AG09309 (cell line): ENCODE data around the gene BABAM1.

Source experiments
- DNase-seq: peaks from one replicate; pipeline ENCODE4 v3.0.0-alpha.2; 2010; ENCODE audit warnings: low read depth
- H3K4me3 ChIP-seq: 2 replicates; pipeline ENCODE4 v1.5.1; 2011; ENCODE audit warnings: mild to moderate bottlenecking, low read depth, low read length, moderate library complexity; ENCODE audit not compliant: control insufficient read depth
- TF ChIP-seq, protein P1 (sequence below): IDR thresholded peaks from 2 replicates; pipeline ENCODE4 v1.5.1; 2011; ENCODE audit warnings: mild to moderate bottlenecking, low read depth, low read length, inconsistent platforms; ENCODE audit not compliant: insufficient read depth, control insufficient read depth; ENCODE audit errors: missing control alignments

BABAM1 gene

DNA sequence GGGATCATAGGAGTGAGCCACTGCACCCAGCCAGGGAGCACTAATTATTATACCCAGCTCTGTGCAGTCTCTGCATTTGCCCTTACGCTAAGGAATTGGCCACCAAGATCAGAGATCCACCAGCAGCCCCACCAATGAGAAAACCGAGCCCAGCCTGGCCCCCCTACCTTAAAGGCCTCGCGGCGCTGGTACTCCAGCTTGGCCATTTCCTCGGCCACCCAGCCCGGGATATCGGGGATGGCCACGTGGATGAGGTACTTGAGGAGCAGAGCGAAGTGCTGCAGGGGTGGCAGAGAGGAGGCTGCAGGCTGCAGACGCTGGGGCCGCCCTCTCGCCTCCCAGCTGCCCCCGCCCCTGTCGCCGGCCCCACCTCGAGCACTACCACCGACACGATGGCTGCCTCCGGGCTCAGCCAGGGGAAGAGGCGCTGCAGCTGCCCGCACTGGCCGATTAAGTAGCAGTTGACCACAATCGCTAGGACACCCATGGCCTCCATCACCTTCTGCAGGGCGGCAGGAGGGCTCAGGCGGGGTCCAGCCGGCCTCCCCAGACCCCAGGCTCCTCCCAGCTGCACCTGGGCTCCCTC lies 59.9 kb downstream of the BABAM1 start:
- TF ChIP-seq, protein P1, sequence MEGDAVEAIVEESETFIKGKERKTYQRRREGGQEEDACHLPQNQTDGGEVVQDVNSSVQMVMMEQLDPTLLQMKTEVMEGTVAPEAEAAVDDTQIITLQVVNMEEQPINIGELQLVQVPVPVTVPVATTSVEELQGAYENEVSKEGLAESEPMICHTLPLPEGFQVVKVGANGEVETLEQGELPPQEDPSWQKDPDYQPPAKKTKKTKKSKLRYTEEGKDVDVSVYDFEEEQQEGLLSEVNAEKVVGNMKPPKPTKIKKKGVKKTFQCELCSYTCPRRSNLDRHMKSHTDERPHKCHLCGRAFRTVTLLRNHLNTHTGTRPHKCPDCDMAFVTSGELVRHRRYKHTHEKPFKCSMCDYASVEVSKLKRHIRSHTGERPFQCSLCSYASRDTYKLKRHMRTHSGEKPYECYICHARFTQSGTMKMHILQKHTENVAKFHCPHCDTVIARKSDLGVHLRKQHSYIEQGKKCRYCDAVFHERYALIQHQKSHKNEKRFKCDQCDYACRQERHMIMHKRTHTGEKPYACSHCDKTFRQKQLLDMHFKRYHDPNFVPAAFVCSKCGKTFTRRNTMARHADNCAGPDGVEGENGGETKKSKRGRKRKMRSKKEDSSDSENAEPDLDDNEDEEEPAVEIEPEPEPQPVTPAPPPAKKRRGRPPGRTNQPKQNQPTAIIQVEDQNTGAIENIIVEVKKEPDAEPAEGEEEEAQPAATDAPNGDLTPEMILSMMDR, result no peak
- H3K4me3 ChIP-seq, result no peak overlapping the region
- no peak for DNase-seq

DNA sequence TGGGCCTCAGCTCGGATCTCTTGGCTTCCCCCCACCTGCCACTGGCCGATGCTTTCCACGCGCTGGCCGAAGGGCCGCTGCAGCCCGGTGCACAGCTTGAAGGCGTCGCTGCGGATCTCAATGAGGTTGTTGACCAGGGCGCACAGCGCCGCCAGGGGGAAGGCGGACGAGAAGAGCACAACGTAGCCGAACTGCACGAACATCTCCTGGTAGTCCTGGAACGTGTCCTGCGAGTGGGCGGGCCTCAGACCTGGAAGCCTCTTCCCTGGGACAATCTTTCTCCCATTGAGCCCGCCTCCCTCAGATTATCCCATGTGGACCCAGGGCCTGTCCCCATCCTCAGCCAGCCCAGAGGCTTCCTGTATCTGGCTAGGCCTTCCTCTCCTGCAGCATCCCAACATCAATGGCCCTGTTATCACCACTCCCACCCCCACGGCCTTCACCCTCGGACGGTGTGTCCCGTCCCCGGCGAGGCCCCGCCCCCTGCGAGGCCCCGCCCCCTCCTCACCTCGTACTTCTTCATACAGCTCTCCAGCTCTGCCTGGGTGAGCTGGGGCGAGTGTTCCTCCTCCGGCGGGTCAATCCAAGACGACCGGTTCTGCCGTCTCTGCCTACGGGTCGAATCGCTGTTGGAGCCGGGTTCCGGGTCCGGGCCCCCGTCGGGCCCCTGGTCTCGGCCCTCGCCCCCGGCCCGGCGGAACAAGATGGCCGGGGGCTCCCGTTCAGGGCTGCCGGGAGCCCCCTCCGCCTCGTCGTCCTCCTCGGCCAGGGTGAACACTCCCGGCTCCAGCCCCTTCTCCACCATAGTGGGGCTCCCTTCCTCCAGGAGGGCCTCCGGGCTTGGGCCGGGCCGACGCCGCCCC lies 60.6 kb downstream of the BABAM1 start:
- TF ChIP-seq, protein P1, result no peak
- no peak for DNase-seq
- no peak overlapping the region for H3K4me3 ChIP-seq
